ENCODE data around the gene CYB5R2.

DNA sequence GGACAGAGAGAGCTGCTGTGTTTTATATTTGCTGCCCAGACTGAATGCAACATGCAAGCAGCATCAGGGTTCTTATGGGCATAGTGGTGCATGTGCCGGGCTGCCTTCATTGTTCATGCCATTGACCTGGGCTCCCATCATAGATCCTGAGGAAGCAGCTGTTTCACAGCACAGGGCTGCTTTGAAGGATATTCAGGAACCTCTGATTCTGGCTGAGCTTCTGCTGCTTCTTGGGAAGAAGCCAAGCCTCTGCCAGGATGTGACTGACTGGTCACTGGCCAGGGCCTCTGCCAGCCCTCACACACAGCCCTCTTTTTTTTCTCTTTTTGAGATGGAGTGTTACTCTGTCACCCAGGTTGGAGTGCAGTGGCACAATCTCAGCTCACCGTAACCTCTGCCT is 43.3 kb downstream of the CYB5R2 start:
- TF ChIP-seq, protein P1, sequence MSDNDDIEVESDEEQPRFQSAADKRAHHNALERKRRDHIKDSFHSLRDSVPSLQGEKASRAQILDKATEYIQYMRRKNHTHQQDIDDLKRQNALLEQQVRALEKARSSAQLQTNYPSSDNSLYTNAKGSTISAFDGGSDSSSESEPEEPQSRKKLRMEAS (IDR thresholded peaks at IDR 0.05; ENCODE audit: low read depth, low read length): no peak
- TF ChIP-seq, protein P2, sequence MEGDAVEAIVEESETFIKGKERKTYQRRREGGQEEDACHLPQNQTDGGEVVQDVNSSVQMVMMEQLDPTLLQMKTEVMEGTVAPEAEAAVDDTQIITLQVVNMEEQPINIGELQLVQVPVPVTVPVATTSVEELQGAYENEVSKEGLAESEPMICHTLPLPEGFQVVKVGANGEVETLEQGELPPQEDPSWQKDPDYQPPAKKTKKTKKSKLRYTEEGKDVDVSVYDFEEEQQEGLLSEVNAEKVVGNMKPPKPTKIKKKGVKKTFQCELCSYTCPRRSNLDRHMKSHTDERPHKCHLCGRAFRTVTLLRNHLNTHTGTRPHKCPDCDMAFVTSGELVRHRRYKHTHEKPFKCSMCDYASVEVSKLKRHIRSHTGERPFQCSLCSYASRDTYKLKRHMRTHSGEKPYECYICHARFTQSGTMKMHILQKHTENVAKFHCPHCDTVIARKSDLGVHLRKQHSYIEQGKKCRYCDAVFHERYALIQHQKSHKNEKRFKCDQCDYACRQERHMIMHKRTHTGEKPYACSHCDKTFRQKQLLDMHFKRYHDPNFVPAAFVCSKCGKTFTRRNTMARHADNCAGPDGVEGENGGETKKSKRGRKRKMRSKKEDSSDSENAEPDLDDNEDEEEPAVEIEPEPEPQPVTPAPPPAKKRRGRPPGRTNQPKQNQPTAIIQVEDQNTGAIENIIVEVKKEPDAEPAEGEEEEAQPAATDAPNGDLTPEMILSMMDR (IDR thresholded peaks at IDR 0.05; ENCODE audit: low read depth, low read length): no peak
